IPS-NIHi11 (cell line): Measurements from ENCODE around the gene MRGPRF.
A peak's percentile ranks its signal among the peaks of the same experiment; 100 is the strongest.

Source experiments
- DNase-seq: peaks from one replicate; pipeline ENCODE4 v3.0.0; 2012; ENCODE audit warnings: mixed read lengths, low spot score

The MRGPRF gene

GRCh38 chr11:69022260-69022659 lies 9.2 kb upstream of the MRGPRF start:
- DNase-seq: no peak

GRCh38 chr11:69018924-69019323 lies 5.9 kb upstream of the MRGPRF start:
- DNase-seq: no peak

GRCh38 chr11:69017951-69018350 lies 4.9 kb upstream of the MRGPRF start:
- DNase-seq: no peak

- DNase-seq: no peak
Observed at GRCh38 chr11:69014898-69015549, 2.0 kb upstream of the MRGPRF start.

- DNase-seq: no peak
Observed at GRCh38 chr11:69014084-69014851, 1.2 kb upstream of the MRGPRF start.

DNA sequence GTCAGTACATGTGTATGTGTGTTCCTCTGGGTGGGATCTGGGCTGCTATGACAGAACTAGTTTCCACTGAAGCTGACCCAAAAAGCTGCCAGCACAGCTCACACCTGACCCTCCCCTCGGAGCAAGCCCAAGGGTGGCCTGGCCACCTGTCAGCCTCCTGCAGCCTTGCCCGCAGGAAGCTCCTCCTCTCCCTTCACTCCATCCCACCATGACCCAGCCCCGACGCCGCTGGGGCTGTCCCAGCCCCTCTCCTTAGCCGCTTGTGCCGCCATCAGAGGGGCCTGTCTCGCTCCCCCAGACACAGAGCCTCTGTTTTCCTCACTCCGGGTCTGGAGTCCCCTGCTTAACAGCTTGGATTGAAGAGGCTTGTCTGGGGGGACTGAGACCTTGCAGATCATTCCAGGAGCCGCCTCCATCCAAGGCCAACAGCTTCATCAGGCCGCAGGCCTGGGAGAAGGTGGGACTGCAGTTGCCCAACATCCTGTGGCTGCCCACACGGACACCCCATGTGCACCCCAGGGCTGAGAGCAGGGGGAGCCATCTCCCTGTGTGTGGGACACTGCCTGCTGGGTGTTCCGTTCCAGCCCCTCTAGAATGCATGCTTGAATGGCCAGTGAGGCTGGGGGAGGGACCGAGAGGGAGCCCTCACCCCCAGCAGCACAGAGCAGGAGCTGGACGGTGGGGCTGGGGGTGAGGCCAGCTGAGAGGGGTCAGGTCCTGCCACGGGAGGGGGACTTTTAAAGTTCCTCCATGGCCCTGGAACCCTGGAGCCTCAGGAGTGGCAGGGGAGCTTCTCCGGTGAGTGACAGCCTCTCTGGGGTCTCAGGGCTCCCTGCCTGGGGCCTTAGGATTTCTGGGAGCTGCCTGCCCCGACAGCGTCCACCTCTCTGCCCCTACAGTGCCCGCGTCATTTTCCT lies 696 bp downstream of the MRGPRF start:
- no peak for DNase-seq

- DNase-seq: no peak
Observed at GRCh38 chr11:69011624-69012091, 1.4 kb downstream of the MRGPRF start.

DNA sequence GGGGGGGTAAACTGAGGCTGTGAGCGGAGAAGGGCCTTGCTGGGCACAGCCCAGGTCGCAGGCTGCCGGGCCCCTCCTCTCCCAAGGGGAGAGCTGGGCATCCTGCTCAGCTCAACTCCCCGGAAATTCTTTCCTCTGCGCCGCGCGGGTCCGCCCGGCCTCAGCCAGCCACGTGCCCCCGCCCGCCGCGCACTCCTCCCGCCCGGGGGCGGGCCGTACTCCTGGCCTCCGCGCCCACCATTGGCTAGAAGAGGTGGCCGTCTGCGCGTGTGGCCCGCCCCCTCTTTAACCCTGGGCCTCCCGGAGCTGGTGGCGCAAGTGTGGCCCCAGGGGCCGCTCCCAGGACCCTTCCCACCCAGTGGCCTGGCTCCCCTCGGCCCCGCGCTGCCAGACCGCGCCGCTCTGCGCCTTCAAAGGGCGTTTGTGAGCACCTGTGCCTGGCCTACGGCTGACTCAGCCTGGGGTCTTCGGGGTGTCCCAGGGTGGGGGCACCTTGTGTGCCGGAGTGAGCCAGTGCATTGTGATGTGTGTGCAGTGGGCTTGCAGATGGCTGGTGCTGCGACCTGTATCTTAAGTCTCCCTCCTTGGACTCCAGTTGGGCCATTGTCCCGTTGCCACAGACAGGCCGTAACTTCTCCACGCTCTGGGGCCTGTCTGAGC lies 2.0 kb downstream of the MRGPRF start:
- peak; percentile 96 for DNase-seq

GRCh38 chr11:69010361-69010891 lies 2.6 kb downstream of the MRGPRF start:
- DNase-seq: no peak

DNA sequence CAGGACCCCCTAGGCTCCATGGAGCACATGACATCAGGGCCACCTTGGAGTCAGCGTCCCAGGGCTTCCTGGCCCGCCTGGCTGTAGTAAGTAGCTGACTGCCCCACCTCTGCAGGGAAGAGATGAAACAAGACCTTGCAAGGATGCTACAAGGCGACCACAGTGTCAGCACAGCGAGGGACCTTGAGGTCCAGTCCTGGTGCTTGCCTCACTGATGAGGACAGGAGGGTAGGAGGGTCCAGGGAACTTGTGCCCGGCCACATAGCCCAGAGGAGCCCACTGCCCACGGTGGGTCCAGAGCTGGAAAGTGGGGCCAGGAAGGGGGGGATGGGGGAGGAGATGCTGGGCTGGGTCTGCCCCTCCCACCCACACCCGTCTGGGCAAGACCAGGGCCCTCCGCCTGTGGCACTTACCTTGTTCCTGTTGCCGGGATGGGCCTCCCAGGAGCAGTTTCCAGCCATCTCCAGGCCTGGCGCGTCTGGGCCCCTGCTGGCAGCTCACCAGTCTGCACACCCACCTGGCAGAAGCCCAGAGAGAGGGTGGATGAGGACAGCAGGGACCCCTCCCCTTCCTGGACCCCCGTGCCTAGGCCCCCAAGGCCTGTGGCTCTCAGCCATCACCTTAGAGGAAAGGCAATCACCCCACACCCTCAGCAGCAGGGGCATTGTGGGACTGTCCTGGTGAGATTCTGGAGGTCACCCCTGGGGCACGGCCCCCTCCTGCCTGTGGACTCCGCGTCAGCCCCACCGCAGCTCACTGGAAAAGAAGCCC lies 3.4 kb downstream of the MRGPRF start:
- DNase-seq: no peak

- DNase-seq: peak; percentile 77
Observed at GRCh38 chr11:69008737-69009440, 4.2 kb downstream of the MRGPRF start.

DNA sequence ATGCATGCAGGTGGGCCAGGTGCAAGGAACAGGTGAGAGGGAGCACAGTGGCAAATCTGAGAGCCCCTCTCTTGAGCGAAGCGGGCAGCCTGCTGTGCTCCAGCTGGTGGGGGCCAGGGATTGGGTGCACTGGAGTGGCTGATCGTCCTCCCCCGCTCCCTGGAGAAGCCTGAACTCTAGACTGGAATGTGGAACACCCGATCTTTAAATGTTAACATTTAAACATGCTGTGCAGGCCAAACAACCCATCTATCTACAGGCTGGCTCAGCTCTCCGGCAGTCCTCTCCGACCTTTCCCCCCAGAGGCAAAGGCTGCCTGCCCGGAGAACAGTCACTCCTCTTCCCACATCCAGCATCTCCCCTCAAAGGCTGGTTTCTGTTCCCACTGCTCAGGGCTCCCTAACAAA lies 5.1 kb downstream of the MRGPRF start:
- DNase-seq: no peak

DNA sequence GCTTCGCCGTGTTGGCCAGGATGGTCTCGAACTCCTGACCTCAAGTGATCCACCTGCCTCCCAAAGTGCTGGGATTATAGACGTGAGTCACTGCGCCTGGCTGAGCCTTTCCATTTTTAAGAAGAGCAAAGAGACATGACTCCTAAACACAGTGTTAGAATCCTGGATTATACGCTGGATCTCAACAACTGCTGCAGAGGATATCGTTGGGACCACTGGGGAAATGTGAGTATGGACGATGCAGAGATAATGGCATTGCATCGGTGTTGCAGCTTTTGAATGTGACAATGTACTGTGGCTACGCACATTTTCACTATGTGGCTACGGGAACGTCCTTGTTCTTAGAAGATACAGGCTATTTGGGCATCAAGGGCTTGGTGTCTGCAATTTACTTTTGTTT lies 6.2 kb downstream of the MRGPRF start:
- no peak for DNase-seq

DNA sequence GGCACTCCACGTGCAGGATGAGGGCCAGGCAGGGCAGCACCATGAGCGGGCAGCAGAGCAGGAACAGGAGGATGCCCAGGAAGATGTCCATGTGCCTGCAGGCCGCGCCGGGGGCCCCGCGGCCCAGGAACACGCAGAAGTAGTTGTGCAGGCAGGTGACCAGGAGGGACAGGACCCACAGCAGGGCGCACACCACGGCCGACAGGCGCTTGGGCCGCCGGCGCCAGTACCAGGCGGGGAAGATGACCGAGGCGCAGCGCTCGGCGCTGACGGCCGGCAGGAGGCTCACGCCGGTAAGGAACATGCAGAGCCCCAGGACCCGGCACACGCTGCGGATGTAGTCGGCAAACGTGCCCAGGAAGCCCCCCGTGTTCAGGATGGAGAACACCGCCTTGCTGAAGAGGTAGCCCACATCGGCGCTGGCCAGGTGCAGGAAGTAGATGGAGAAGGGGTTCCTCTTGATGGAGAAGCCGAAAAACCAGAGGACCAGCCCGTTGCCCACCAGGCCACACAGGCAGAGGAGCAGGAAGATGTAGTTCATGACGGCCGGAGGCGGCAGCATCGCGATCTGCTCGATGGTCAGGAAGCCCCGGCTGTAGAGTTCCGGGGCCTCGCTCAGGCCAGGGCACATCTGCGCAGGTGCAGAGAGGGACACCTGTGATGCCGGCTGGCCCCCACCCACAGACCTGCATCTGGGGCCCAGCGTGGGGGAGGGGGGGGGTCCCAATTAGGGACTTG lies 7.2 kb downstream of the MRGPRF start:
- DNase-seq: no peak

DNA sequence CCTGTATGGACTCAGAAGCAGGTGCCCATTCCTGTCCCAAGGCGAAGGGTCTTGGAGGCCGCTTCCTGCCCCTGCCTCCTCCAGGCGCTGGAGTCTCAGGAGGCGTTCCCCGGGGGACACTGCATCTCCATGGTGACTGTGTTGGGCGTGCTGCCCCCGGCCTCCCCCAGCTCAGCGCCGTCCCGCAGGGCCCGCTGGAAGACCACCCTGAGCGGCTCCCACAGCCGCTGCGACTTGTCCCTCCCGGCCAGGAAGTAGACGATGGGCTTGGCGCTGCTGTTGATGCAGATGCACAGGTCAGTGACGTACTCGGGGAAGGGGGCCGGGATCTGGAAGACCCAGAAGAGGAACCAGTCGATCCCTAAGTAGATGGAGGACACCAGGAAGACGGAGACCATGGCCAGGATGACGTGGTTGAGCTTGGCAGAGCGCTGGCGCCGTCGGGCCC lies 7.8 kb downstream of the MRGPRF start:
- no peak for DNase-seq

DNA sequence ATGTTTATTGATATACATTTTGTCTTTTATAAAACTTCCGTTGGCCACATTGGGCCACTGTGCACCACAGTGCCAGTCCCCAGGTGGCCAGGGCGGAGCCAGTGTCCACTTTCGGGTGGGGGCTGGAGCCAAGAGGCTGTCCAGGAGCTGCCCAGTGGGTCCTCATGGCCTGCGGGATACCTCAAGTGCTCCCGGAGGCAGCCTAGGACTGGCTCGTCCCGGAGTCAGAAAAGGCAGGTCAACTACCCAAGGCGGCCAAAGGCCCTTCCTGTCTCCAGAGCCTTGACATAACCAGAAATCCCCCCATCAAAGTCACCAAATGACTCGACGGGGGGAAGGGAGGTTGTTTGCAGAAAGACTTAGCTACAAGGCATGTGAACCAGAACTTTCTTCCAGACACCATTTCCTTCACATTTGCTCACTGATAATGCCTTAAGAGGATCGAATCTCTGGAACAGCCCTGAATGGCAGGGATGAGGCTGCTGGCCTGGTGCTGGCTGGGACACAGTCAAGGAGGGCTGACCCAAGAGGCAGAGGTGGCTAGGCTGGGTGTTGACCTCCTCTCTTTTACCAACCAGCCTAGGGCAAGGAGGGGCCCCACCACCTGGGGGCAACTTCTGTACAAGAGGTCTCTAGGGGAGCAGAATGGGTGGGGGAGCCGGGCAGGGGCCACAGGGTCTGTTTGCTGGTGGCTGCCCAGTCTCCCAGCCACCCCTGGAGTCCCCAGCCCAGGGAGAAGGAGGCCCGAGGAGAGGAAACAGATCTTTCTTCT lies 8.4 kb downstream of the MRGPRF start:
- no peak for DNase-seq

DNA sequence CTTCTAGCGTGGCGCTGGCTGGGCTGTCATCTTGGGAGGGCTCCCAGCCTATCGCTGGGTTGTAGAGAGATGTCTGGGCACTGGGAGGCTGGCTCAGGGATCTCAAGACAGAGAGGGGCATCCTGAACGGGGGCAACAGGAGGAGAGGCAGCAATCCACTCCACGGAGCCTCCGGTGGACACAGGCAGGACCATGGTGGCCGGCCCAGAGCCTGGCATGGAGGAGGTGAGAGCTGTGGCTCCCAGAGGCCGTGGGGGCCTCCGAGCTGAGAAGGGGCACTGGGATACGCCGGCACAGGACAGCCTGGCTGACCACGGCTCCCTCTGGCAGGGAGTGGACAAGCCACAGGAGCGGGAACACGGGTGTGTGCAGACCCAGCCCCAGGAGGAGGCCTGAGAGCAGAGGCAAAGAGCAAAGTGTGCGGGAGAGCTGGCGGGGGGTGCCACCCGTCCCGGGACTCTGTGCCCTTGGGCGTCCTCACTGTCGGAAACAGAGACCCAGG lies 9.1 kb downstream of the MRGPRF start:
- no peak for DNase-seq

GRCh38 chr11:69003301-69003865 lies 9.7 kb downstream of the MRGPRF start:
- DNase-seq: no peak
